Panc1 (cell line): ENCODE results near the gene TGM3. TPM values are rescaled to one million over a fixed set of nuclear protein-coding genes. Genes with fewer than 3 reads are reported as not detected.

ENCODE experiments used
- ATAC-seq: fragments of 200-7000 bp; cut with Tn5 transposase; 2 replicates; pipeline ENCODE4 v1.9.1; 2020; ENCODE audit warnings: mild to moderate bottlenecking, moderate library complexity
- BruUV-seq: library from RNA; stranded (reverse); fragments of 400-500 nt; replicated peaks from 2 replicates; lab custom pipeline; 2021; lab: Mats Ljungman, UMichigan
- CTCF ChIA-PET: fragments of 300-600 bp; sonication (Branson Sonifier 250); formaldehyde crosslinking; loops from one replicate; lab custom pipeline; 2022; ENCODE audit warnings: antibody characterized with exemption; lab: Charles Lee
- POLR2A ChIA-PET: fragments of 300-600 bp; sonication (Branson Sonifier 250); formaldehyde crosslinking; loops from one replicate; lab custom pipeline; 2022; ENCODE audit warnings: antibody characterized with exemption; lab: Charles Lee
- DNase-seq: peaks from one replicate; pipeline ENCODE4 v3.0.0-alpha.2; 2010; ENCODE audit warnings: low read depth, low spot score
- H3K27ac ChIP-seq: 2 replicates; pipeline ENCODE4 v1.5.1; 2011; ENCODE audit warnings: mild to moderate bottlenecking, low read length, inconsistent platforms
- H3K27me3 ChIP-seq: fragments of 200-500 bp; sonication (Bioruptor generic); 2 replicates; pipeline ENCODE4 v1.6.0; 2014; ENCODE audit warnings: low read length, inconsistent platforms; ENCODE audit not compliant: control insufficient read depth, insufficient read depth
- H3K36me3 ChIP-seq: fragments of 200-500 bp; sonication (Bioruptor generic); 2 replicates; pipeline ENCODE4 v1.5.1; 2014; ENCODE audit warnings: inconsistent platforms, mild to moderate bottlenecking, low read length, moderate library complexity; ENCODE audit not compliant: control insufficient read depth, insufficient read depth
- H3K4me1 ChIP-seq: 2 replicates; pipeline ENCODE4 v1.5.1; 2011; ENCODE audit warnings: inconsistent platforms, mild to moderate bottlenecking, low read length, moderate library complexity; ENCODE audit not compliant: control insufficient read depth, insufficient read depth
- H3K4me3 ChIP-seq, 2 experiments: 2 replicates each; pipeline ENCODE4 v1.5.1; 2011 to 2012; ENCODE audit warnings: low read depth in 2 of 2, low read length in 2 of 2, mild to moderate bottlenecking in 2 of 2, inconsistent platforms in 1 of 2, moderate library complexity in 1 of 2
- H3K9me3 ChIP-seq: fragments of 200-500 bp; sonication (Bioruptor generic); 2 replicates; pipeline ENCODE4 v1.5.1; 2014; ENCODE audit warnings: low read depth, mild to moderate bottlenecking, inconsistent platforms, low read length, moderate library complexity; ENCODE audit not compliant: control insufficient read depth, insufficient read depth
- POLR2AphosphoS5 ChIP-seq: IDR thresholded peaks from 2 replicates; pipeline ENCODE4 v1.6.1; 2012; ENCODE audit warnings: mild to moderate bottlenecking, low read depth, low read length, moderate library complexity
- SIN3A ChIP-seq: IDR thresholded peaks from 2 replicates; pipeline ENCODE4 v1.6.1; 2012; ENCODE audit warnings: low read depth, mild to moderate bottlenecking, low read length, moderate library complexity, borderline replicate concordance; ENCODE audit not compliant: insufficient read depth
- TCF7L2 ChIP-seq: IDR thresholded peaks from 2 replicates; pipeline ENCODE4 v1.6.1; 2011; ENCODE audit warnings: mild to moderate bottlenecking, low read depth, low read length, inconsistent platforms
- in situ Hi-C: cut with HindIII; loops from 2 replicates; pipeline ENCODE4 v1.10.0; 2016; ENCODE audit warnings: low sequenced_read_pairs, low pct_unique_long_range_greater_than_20kb
- intact Hi-C: fragments of 100-400 bp; cut with micrococcal nuclease; formaldehyde crosslinking; loops from one replicate; pipeline ENCODE4 v1.10.0; 2022; ENCODE audit not compliant: unreplicated experiment
- total RNA-seq: library from RNA; stranded (reverse); gene quantifications from one replicate; pipeline ENCODE4 v1.2.1, GENCODE V29; 2021; ENCODE audit not compliant: unreplicated experiment
- TF ChIP-seq, protein P1 (sequence below), 2 experiments: IDR thresholded peaks; 2 replicates each; pipeline ENCODE4 v1.6.1; 2011 to 2012; ENCODE audit warnings: low read depth in 2 of 2, control low read depth in 1 of 2, low read length in 1 of 2, mild to moderate bottlenecking in 1 of 2, moderate library complexity in 1 of 2; ENCODE audit not compliant: insufficient read depth in 1 of 2
- TF ChIP-seq, protein P2 (sequence below): fragments of 450-650 bp; IDR thresholded peaks from 2 replicates; pipeline ENCODE4 v1.5.1; 2017; ENCODE audit warnings: mild to moderate bottlenecking

The TGM3 gene
- total RNA-seq, 1 experiment from 2014 or later: not detected

DNA sequence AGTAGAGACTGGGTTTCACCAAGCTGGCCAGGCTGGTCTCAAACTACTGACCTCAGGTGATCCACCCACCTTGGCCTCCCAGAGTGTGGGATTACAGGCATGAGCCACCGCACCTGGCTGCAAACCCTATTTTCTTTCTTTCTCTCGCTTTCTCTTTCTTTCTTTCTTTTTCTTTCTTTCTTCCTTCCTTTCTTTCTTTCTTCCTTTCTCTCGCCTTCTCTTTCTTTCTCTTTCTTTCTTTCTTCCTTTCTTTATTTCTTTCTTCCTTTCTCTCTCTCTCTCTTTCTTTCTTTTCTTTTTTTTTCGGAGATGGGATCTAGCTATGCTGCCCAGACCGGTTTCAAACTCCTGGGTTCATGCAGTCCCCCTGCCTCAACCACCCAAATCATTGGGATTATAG, 47.0 kb upstream of the TGM3 start:
- in situ Hi-C loops: no loop called here
- no TSS peak for BruUV-seq

DNA sequence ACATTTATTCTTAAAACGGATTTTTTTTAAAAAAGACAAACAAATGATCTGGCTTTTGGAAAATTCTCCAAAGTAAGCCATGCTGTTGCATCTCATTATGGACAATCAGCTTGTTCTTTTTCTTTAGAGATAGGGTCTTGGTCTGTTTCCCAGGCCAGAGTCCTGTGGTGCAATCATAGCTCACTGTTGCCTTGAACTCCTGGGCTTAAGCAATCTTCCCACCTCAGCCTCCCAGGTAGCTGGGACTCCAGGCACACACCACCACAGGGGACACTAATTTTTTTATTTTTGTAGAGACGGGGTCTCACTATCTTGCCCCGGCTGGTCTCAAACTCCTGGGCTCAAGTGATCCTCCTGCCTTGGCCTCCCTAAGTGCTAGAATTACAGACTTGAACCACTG, 45.9 kb upstream of the TGM3 start:
- ChIA-PET CTCF (no interaction called here), POLR2A (interaction anchor here (0.6 kb wide), 1 partner anchor 70 kb away, joined by 3 read pairs; no protein-coding TSS in a partner anchor)

More for the DNA sequence above, 47.0 kb upstream of the TGM3 start:
- ATAC-seq (no peak), DNase-seq (no peak)
- Histone ChIP-seq H3K4me3 (no peak overlapping the region), H3K27me3 (peaks cover 7% of the 10 kb centered on the region; the same call in 1 of the 2 replicates), H3K27ac (no peak overlapping the region), H3K36me3 (no peaks in the 10 kb centered on the region), H3K4me1 (no peaks in the 10 kb centered on the region; the same call in 1 of the 2 replicates), H3K9me3 (no peaks in the 10 kb centered on the region)
- intact Hi-C loops: no loop called here
- CTCF ChIA-PET: no interaction called here
- POLR2A ChIA-PET: no interaction called here
- TF ChIP-seq TCF7L2: no peak
- TF ChIP-seq SIN3A: no peak
- TF ChIP-seq POLR2AphosphoS5: no peak
- TF ChIP-seq, protein P1, sequence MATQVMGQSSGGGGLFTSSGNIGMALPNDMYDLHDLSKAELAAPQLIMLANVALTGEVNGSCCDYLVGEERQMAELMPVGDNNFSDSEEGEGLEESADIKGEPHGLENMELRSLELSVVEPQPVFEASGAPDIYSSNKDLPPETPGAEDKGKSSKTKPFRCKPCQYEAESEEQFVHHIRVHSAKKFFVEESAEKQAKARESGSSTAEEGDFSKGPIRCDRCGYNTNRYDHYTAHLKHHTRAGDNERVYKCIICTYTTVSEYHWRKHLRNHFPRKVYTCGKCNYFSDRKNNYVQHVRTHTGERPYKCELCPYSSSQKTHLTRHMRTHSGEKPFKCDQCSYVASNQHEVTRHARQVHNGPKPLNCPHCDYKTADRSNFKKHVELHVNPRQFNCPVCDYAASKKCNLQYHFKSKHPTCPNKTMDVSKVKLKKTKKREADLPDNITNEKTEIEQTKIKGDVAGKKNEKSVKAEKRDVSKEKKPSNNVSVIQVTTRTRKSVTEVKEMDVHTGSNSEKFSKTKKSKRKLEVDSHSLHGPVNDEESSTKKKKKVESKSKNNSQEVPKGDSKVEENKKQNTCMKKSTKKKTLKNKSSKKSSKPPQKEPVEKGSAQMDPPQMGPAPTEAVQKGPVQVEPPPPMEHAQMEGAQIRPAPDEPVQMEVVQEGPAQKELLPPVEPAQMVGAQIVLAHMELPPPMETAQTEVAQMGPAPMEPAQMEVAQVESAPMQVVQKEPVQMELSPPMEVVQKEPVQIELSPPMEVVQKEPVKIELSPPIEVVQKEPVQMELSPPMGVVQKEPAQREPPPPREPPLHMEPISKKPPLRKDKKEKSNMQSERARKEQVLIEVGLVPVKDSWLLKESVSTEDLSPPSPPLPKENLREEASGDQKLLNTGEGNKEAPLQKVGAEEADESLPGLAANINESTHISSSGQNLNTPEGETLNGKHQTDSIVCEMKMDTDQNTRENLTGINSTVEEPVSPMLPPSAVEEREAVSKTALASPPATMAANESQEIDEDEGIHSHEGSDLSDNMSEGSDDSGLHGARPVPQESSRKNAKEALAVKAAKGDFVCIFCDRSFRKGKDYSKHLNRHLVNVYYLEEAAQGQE (IDR thresholded peaks at IDR 0.05; ENCODE audit: insufficient read depth in 1 of 2, low read depth in 2 of 2, low read length in 1 of 2): no peak
- TF ChIP-seq, protein P2, sequence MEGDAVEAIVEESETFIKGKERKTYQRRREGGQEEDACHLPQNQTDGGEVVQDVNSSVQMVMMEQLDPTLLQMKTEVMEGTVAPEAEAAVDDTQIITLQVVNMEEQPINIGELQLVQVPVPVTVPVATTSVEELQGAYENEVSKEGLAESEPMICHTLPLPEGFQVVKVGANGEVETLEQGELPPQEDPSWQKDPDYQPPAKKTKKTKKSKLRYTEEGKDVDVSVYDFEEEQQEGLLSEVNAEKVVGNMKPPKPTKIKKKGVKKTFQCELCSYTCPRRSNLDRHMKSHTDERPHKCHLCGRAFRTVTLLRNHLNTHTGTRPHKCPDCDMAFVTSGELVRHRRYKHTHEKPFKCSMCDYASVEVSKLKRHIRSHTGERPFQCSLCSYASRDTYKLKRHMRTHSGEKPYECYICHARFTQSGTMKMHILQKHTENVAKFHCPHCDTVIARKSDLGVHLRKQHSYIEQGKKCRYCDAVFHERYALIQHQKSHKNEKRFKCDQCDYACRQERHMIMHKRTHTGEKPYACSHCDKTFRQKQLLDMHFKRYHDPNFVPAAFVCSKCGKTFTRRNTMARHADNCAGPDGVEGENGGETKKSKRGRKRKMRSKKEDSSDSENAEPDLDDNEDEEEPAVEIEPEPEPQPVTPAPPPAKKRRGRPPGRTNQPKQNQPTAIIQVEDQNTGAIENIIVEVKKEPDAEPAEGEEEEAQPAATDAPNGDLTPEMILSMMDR: no peak

More for the DNA sequence above, 45.9 kb upstream of the TGM3 start:
- DNase-seq (no peak), ATAC-seq (no peak)
- Histone ChIP-seq H3K27ac (no peak overlapping the region), H3K4me3 (no peak overlapping the region), H3K27me3 (peaks cover 6% of the 10 kb centered on the region; the same call in 1 of the 2 replicates), H3K4me1 (no peaks in the 10 kb centered on the region; the same call in 1 of the 2 replicates), H3K9me3 (no peaks in the 10 kb centered on the region), H3K36me3 (no peaks in the 10 kb centered on the region)
- intact Hi-C loops: no loop called here
- in situ Hi-C loops: no loop called here
- no TSS peak for BruUV-seq
- TF ChIP-seq, protein P1 (IDR thresholded peaks at IDR 0.05; ENCODE audit: insufficient read depth in 1 of 2, low read depth in 2 of 2, low read length in 1 of 2): no peak
- no peak for TF ChIP-seq POLR2AphosphoS5
- TF ChIP-seq TCF7L2: no peak
- TF ChIP-seq, protein P2: no peak
- no peak for TF ChIP-seq SIN3A
